Left lung (tissue), 10 donors: ENCODE results near the gene EPN3. TPM values are rescaled to one million over a fixed set of nuclear protein-coding genes. Genes with fewer than 3 reads are reported as not detected.

Experiments
- ATAC-seq: fragments of 200-7000 bp; cut with Tn5 transposase; one replicate; pipeline ENCODE4 v1.9.1; 2020; ENCODE audit warnings: moderate library complexity
- DNase-seq, 4 donors: peaks; one replicate each; pipeline ENCODE4 v3.0.0-alpha.2; 2013 to 2020
- H3K27ac ChIP-seq, 2 donors: fragments of 200-600 bp; sonication (generic) in 1 of 2; one replicate each; pipeline versions ENCODE4 v1.5.0 to v1.8.0; 2020 to 2021
- H3K27me3 ChIP-seq, 2 donors: fragments of 200-600 bp; sonication (generic) in 1 of 2; one replicate each; pipeline versions ENCODE4 v1.5.0 to v1.8.0; 2020 to 2021
- H3K36me3 ChIP-seq, 2 donors: fragments of 200-600 bp; sonication (generic) in 1 of 2; one replicate each; pipeline versions ENCODE4 v1.5.0 to v1.8.0; 2020 to 2021
- H3K4me1 ChIP-seq, 2 donors: fragments of 200-600 bp; one replicate each; pipeline ENCODE4 v1.8.0; 2021
- H3K4me3 ChIP-seq, 2 donors: fragments of 200-600 bp; sonication (generic) in 1 of 2; one replicate each; pipeline versions ENCODE4 v1.5.0 to v1.8.0; 2020 to 2021; ENCODE audit warnings: mild to moderate bottlenecking in 1 of 2
- H3K9me3 ChIP-seq, 2 donors: fragments of 200-600 bp; sonication (generic) in 1 of 2; one replicate each; pipeline versions ENCODE4 v1.5.0 to v1.8.0; 2020 to 2021
- CTCF ChIP-seq, 2 donors: fragments of 200-600 bp; sonication (generic) in 1 of 2; IDR thresholded peaks; one replicate each; pipeline versions ENCODE4 v1.5.0 to v1.8.0; 2021; ENCODE audit warnings: antibody characterized with exemption in 2 of 2
- intact Hi-C, 2 donors: fragments of 100-400 bp; cut with DNase I; formaldehyde crosslinking; loops; one replicate each; pipeline versions ENCODE4 v1.11.2 to v1.14.2; 2022
- polyA plus RNA-seq, 6 donors: library from polyadenylated mRNA; unstranded; fragments of 120-200 nt; gene quantifications; one replicate each; pipeline ENCODE4 v1.2.1, GENCODE V29; 2013; ENCODE audit not compliant: insufficient read length in 6 of 6
- total RNA-seq, 2 donors: library from RNA; stranded (reverse); fragmentation: NEBNext Ultra II Directional; extraction: Animal tissue kit (Norgen Biotek cat#: 25700); gene quantifications; one replicate each; pipeline ENCODE4 v1.2.1, GENCODE V29; 2021
- donor health status: DM: no; HTN: yes; CAD: no.
- donor health status: DM: no; HTN: no; CAD: no.

Gene EPN3
- total and polyA plus RNA-seq, 8 donors, result 0.55 to 6.4 (median 4.3) TPM

- ATAC-seq, result no peak
- H3K4me1 ChIP-seq, result peaks cover 20 to 40% of the 10 kb centered on the region in 2 donors
- no peak for TF ChIP-seq CTCF (IDR thresholded peaks at IDR 0.05)
- no peak for DNase-seq
- intact Hi-C loops, result loop anchor here in 1 of 2 donors (10.0 kb wide), 1 partner anchor 410 kb away; no protein-coding TSS in a partner anchor
- no peaks in the 10 kb centered on the region for H3K27me3 ChIP-seq
- H3K4me3 ChIP-seq, result no peak overlapping the region
- H3K36me3 ChIP-seq, result no peaks in the 10 kb centered on the region
- no peaks in the 10 kb centered on the region for H3K9me3 ChIP-seq
- H3K27ac ChIP-seq, result no peak overlapping the region
Observed at GRCh38 chr17:50544516-50544915, 12.0 kb downstream of the EPN3 start.

DNA sequence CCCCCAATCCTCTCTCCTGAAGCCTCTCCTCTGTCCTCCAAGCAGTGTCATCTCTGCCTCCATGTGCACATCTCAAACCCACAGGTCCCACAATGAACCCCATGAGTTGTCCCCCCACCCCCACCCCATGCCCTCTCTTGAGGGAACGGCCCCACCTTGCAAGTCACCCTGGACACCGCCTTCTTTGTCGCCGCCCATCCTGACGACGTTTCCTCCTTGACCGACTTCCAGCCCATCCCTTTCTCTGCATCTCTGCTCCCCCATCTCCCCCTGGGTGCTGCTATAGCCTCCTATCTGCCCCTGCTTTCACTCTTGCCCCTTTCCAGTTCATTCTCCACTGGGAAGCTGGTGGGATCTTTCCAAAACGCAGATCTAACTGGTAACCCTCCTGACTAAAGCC, 12.8 kb downstream of the EPN3 start:
- no peak for TF ChIP-seq CTCF (IDR thresholded peaks at IDR 0.05)
- Histone ChIP-seq H3K9me3 (no peaks in the 10 kb centered on the region), H3K36me3 (no peaks in the 10 kb centered on the region), H3K4me3 (no peak overlapping the region), H3K27ac (no peak overlapping the region), H3K27me3 (no peaks in the 10 kb centered on the region), H3K4me1 (peaks cover 20 to 40% of the 10 kb centered on the region in 2 donors)
- ATAC-seq, result no peak
- intact Hi-C loops, result loop anchor here in 1 of 2 donors (10.0 kb wide), 1 partner anchor 409 kb away; no protein-coding TSS in a partner anchor
- DNase-seq, result no peak

- Histone ChIP-seq H3K27me3 (no peaks in the 10 kb centered on the region), H3K9me3 (no peaks in the 10 kb centered on the region), H3K27ac (peak overlapping the region in 1 of 2 donors; percentile 70), H3K36me3 (no peaks in the 10 kb centered on the region), H3K4me3 (peak overlapping the region in 1 of 2 donors; percentile 54), H3K4me1 (peaks cover 14 to 31% of the 10 kb centered on the region in 2 donors)
- ATAC-seq, result no peak
- DNase-seq, result no peak
- intact Hi-C loops, result loop anchor here in 1 of 2 donors (10.0 kb wide), 1 partner anchor 408 kb away; no protein-coding TSS in a partner anchor
- no peak for TF ChIP-seq CTCF (IDR thresholded peaks at IDR 0.05)
Observed at GRCh38 chr17:50546701-50547034, 14.1 kb downstream of the EPN3 start.

GRCh38 chr17:50547035-50547735, 14.7 kb downstream of the EPN3 start, which contains the start of gene SPATA20:
TSS of gene SPATA20 (plus strand) at chr17:50547174. CDS start at chr17:50547209, 35 bp downstream.
- H3K27me3 ChIP-seq, result no peaks in the 10 kb centered on the region
- no peaks in the 10 kb centered on the region for H3K9me3 ChIP-seq
- H3K27ac ChIP-seq, result peak within 1 kb of the TSS; percentile 70 to 72
- H3K36me3 ChIP-seq, result no peaks in the 10 kb centered on the region
- ATAC-seq, result peak; percentile 83
- peak; percentile 83 to 98 (median 93) for DNase-seq
- intact Hi-C loops, result loop anchor here in 1 of 2 donors (10.0 kb wide), 1 partner anchor 408 kb away; no protein-coding TSS in a partner anchor
- H3K4me1 ChIP-seq, result peaks cover 14 to 30% of the 10 kb centered on the region in 2 donors
- peak; percentile 96 to 99 for TF ChIP-seq CTCF (IDR thresholded peaks at IDR 0.05)
- peak within 1 kb of the TSS; percentile 53 to 54 for H3K4me3 ChIP-seq

DNA sequence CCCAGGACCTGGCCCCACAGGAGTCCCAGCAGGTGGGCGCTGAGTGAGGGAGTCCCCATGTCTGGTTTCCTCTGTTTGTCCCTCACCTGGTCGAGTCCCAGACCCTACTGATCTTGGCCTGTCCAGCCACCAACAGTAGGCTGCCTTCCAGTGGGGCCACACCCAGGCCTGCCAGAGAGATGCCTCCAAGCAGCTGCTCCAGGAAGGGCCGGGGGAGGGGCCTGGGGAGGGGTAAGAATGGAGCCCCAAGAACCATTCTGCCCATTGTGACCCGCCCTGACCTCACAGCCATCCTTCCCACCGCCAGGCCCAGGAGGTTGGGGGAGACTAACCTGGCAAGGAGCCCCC, 15.2 kb downstream of the EPN3 start:
- Histone ChIP-seq H3K27ac (peak overlapping the region in 1 of 2 donors; percentile 70), H3K36me3 (no peaks in the 10 kb centered on the region), H3K4me1 (peaks cover 9 to 25% of the 10 kb centered on the region in 2 donors), H3K9me3 (no peaks in the 10 kb centered on the region), H3K4me3 (peak overlapping the region; percentile 53 to 54), H3K27me3 (no peaks in the 10 kb centered on the region)
- ATAC-seq (no peak), DNase-seq (peak in 2 of 4 donors; percentile 40 to 62)
- intact Hi-C loops, result loop anchor here in 1 of 2 donors (10.0 kb wide), 1 partner anchor 407 kb away; no protein-coding TSS in a partner anchor
- TF ChIP-seq CTCF (IDR thresholded peaks at IDR 0.05), result no peak
